ENCODE data around the gene DLL1.

The DLL1 gene

GRCh38 chr6:170233286-170234205 is 57.3 kb downstream of the DLL1 start:
- H3K27ac ChIP-seq (ENCODE audit: low read depth in 2 of 2, low read length in 2 of 2), result no peak overlapping the region
- H3K4me1 ChIP-seq (ENCODE audit: control insufficient read depth in 2 of 2, insufficient read depth in 2 of 2, low read length in 2 of 2), result no peaks in the 10 kb centered on the region
- no peaks in the 10 kb centered on the region for H3K9me3 ChIP-seq (ENCODE audit: control insufficient read depth in 2 of 2, low read length in 2 of 2)
- no peak overlapping the region for H3K9ac ChIP-seq (ENCODE audit: low read depth in 1 of 2, low read length in 2 of 2)
- no peaks in the 10 kb centered on the region for H3K27me3 ChIP-seq (ENCODE audit: control insufficient read depth in 2 of 2, insufficient read depth in 2 of 2, low read length in 2 of 2)
- no peaks in the 10 kb centered on the region for H3K36me3 ChIP-seq (ENCODE audit: control insufficient read depth in 2 of 2, insufficient read depth in 2 of 2, low read length in 2 of 2)
- no peak overlapping the region for H3K4me3 ChIP-seq (ENCODE audit: low read length in 2 of 2)
